ENCODE data around the gene CACNG6.

GRCh38 chr19:54026656-54027055 lies 35.2 kb downstream of the CACNG6 start:
- TF ChIP-seq CTCF (IDR thresholded peaks at IDR 0.05; ENCODE audit: low read depth, low read length) (no peak), EZH2phosphoT487 (IDR thresholded peaks at IDR 0.05; ENCODE audit: low read depth) (no peak)

Measured in OCI-LY3 (cell line).